ENCODE measurements around the gene EXOC2. TPM values are rescaled to one million over a fixed set of nuclear protein-coding genes. Genes with fewer than 3 reads are reported as not detected.

EXOC2 gene
- total RNA-seq, 1 experiment from 2014 or later = 24.5 TPM

DNA sequence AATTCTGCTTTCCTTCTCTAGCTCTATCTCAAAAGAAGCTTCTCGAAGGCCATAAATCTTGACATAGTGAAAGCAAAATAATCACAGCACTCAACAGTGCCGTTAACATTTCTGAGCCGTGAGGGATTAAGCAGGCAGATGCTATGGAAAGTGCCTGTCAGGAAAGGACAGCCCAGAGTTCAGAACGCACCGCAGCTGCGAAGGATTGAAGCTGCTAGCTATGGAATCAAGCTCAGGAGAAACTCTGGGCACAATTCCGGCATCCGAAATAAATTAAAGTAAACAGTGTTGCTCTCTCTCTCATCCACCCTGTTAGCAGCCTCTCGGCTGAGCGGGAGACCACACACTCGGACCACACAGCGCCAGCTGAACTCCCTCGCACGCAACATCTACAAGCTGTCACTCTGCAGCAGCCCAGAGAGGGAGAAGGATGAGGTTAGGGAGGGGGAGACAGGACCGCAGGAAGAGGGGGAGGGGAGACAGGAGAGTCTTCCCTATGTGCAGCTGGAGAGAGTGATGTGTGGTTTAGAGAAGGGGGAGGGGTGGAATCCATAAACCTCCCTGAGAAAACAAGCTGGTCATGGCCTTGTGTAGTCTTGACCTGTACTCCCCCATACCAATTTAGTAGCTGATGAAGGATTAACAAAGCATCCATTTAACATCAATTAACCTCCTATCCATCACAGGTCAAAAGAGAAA lies 9.0 kb downstream of the EXOC2 start:
- no peaks in the 10 kb centered on the region for H3K27me3 ChIP-seq (ENCODE audit: insufficient read depth, low read length)
- H3K4me1 ChIP-seq (ENCODE audit: control insufficient read depth in 1 of 2, insufficient read depth in 2 of 2, low read length in 2 of 2) = peaks cover 0 to 8% of the 10 kb centered on the region in 2 experiments; a peak in 2 of 4 replicates
- H4K20me1 ChIP-seq (ENCODE audit: insufficient read depth) = no peaks in the 10 kb centered on the region
- ChIA-PET RAD21 (ENCODE audit: low non-redundant PET in 1 of 2, low total read pairs in 2 of 2, uncharacterized antibody in 2 of 2, unreplicated experiment in 2 of 2) (no interaction called here), POLR2A (no interaction called here), CTCF (interaction anchor here (1.0 kb wide), 1 partner anchor 8 kb away, joined by 3 read pairs; the partner anchor contains the start of gene EXOC2)
- H3K9me2 ChIP-seq (ENCODE audit: insufficient read depth) = no peaks in the 10 kb centered on the region
- H3K4me2 ChIP-seq (ENCODE audit: low read length) = no peak overlapping the region
- no peak for DNase-seq (ENCODE audit: low read depth, low spot score)
- TF ChIP-seq SRF (IDR thresholded peaks at IDR 0.05; ENCODE audit: low read depth) (no peak), TCF7L2 (IDR thresholded peaks at IDR 0.05; ENCODE audit: borderline replicate concordance, extremely low read depth, insufficient read depth, insufficient read length) (no peak), JUND (IDR thresholded peaks at IDR 0.05) (no peak), POLR2A (IDR thresholded peaks at IDR 0.05; ENCODE audit: borderline replicate concordance, extremely low read depth, insufficient read depth, insufficient read length) (no peak), CBX3 (IDR thresholded peaks at IDR 0.05; ENCODE audit: low read depth) (no peak), EZH2 (IDR thresholded peaks at IDR 0.05) (no peak), POLR2AphosphoS5 (IDR thresholded peaks at IDR 0.05; ENCODE audit: low read depth, low read length) (no peak)
- H2AFZ ChIP-seq (ENCODE audit: low read depth, low read length, poor library complexity, severe bottlenecking) = no peak overlapping the region
- H3K27ac ChIP-seq (ENCODE audit: low read depth, low read length) = no peak overlapping the region
- intact Hi-C loops (cut with micrococcal nuclease) = no loop called here
- H3K9ac ChIP-seq (ENCODE audit: low read length) = no peak overlapping the region
- H3K9me3 ChIP-seq (ENCODE audit: control insufficient read depth in 1 of 2, insufficient read depth in 1 of 2, low read depth in 1 of 2, low read length in 2 of 2) = no peaks in the 10 kb centered on the region
- no peak for ATAC-seq
- peaks cover 85% of the 10 kb centered on the region for H3K79me2 ChIP-seq (ENCODE audit: insufficient read depth, low read length)
- no peak overlapping the region for H3K4me3 ChIP-seq (replicated peaks in 1 of 2; ENCODE audit: low read depth in 1 of 2, low read length in 2 of 2)
- no peaks in the 10 kb centered on the region for H3K36me3 ChIP-seq (ENCODE audit: control insufficient read depth in 1 of 2, insufficient read depth in 2 of 2, low read length in 2 of 2)
- BruUV-seq (replicated peaks) = no TSS peak

GRCh38 chr6:680666-681340 lies 12.1 kb downstream of the EXOC2 start:
- Histone ChIP-seq H3K9me2 (ENCODE audit: insufficient read depth) (no peaks in the 10 kb centered on the region), H3K9ac (ENCODE audit: low read length) (no peak overlapping the region), H4K20me1 (ENCODE audit: insufficient read depth) (no peaks in the 10 kb centered on the region), H3K4me2 (ENCODE audit: low read length) (no peak overlapping the region), H3K36me3 (ENCODE audit: control insufficient read depth in 1 of 2, insufficient read depth in 2 of 2, low read length in 2 of 2) (no peaks in the 10 kb centered on the region), H3K4me1 (ENCODE audit: control insufficient read depth in 1 of 2, insufficient read depth in 2 of 2, low read length in 2 of 2) (peaks cover 0 to 8% of the 10 kb centered on the region in 2 experiments; a peak in 2 of 4 replicates), H3K27ac (ENCODE audit: low read depth, low read length) (no peak overlapping the region), H2AFZ (ENCODE audit: low read depth, low read length, poor library complexity, severe bottlenecking) (no peak overlapping the region), H3K27me3 (ENCODE audit: insufficient read depth, low read length) (no peaks in the 10 kb centered on the region), H3K4me3 (replicated peaks in 1 of 2; ENCODE audit: low read depth in 1 of 2, low read length in 2 of 2) (no peak overlapping the region), H3K9me3 (ENCODE audit: control insufficient read depth in 1 of 2, insufficient read depth in 1 of 2, low read depth in 1 of 2, low read length in 2 of 2) (no peaks in the 10 kb centered on the region), H3K79me2 (ENCODE audit: insufficient read depth, low read length) (peaks cover 78% of the 10 kb centered on the region)
- BruUV-seq (replicated peaks) = no TSS peak
- intact Hi-C loops (cut with micrococcal nuclease) = no loop called here
- RAD21 ChIA-PET (ENCODE audit: low non-redundant PET in 1 of 2, low total read pairs in 2 of 2, uncharacterized antibody in 2 of 2, unreplicated experiment in 2 of 2) = no interaction called here
- CTCF ChIA-PET = no interaction called here
- DNase-seq (ENCODE audit: low read depth, low spot score) (no peak), ATAC-seq (no peak)
- POLR2A ChIA-PET = no interaction called here
- TF ChIP-seq EZH2 (IDR thresholded peaks at IDR 0.05) = no peak
- no peak for TF ChIP-seq EZH2phosphoT487 (IDR thresholded peaks at IDR 0.05; ENCODE audit: borderline replicate concordance)
- no peak for TF ChIP-seq CBX3 (IDR thresholded peaks at IDR 0.05; ENCODE audit: low read depth)
- TF ChIP-seq ZFX (IDR thresholded peaks at IDR 0.05) = no peak
- no peak for TF ChIP-seq ZNF274 (IDR thresholded peaks at IDR 0.05; ENCODE audit: low read depth, low read length)
- TF ChIP-seq YY1 (IDR thresholded peaks at IDR 0.05; ENCODE audit: extremely low read depth, insufficient replicate concordance, low read depth, low read length) = no peak
- TF ChIP-seq, protein P1, sequence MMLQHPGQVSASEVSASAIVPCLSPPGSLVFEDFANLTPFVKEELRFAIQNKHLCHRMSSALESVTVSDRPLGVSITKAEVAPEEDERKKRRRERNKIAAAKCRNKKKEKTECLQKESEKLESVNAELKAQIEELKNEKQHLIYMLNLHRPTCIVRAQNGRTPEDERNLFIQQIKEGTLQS (IDR thresholded peaks at IDR 0.05) = no peak
- TF ChIP-seq POLR2A (IDR thresholded peaks at IDR 0.05; ENCODE audit: borderline replicate concordance, extremely low read depth, insufficient read depth, insufficient read length) = no peak
- no peak for TF ChIP-seq MAX (IDR thresholded peaks at IDR 0.05)
- no peak for TF ChIP-seq CEBPB (IDR thresholded peaks at IDR 0.05; ENCODE audit: low read depth)
- no peak for TF ChIP-seq POLR2AphosphoS5 (IDR thresholded peaks at IDR 0.05; ENCODE audit: low read depth, low read length)
- no peak for TF ChIP-seq EGR1 (IDR thresholded peaks at IDR 0.05; ENCODE audit: low read depth)
- no peak for TF ChIP-seq SP1 (IDR thresholded peaks at IDR 0.05; ENCODE audit: low read depth)
- TF ChIP-seq, protein P2, sequence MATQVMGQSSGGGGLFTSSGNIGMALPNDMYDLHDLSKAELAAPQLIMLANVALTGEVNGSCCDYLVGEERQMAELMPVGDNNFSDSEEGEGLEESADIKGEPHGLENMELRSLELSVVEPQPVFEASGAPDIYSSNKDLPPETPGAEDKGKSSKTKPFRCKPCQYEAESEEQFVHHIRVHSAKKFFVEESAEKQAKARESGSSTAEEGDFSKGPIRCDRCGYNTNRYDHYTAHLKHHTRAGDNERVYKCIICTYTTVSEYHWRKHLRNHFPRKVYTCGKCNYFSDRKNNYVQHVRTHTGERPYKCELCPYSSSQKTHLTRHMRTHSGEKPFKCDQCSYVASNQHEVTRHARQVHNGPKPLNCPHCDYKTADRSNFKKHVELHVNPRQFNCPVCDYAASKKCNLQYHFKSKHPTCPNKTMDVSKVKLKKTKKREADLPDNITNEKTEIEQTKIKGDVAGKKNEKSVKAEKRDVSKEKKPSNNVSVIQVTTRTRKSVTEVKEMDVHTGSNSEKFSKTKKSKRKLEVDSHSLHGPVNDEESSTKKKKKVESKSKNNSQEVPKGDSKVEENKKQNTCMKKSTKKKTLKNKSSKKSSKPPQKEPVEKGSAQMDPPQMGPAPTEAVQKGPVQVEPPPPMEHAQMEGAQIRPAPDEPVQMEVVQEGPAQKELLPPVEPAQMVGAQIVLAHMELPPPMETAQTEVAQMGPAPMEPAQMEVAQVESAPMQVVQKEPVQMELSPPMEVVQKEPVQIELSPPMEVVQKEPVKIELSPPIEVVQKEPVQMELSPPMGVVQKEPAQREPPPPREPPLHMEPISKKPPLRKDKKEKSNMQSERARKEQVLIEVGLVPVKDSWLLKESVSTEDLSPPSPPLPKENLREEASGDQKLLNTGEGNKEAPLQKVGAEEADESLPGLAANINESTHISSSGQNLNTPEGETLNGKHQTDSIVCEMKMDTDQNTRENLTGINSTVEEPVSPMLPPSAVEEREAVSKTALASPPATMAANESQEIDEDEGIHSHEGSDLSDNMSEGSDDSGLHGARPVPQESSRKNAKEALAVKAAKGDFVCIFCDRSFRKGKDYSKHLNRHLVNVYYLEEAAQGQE (IDR thresholded peaks at IDR 0.05; ENCODE audit: low read depth) = no peak

All from HCT116 (cell line).